Parathyroid adenoma (tissue), 2 donors: ENCODE data around the gene TBCD.

Experiments used
- H2AFZ ChIP-seq: fragments of 300-600 bp; sonication (generic); one replicate; pipeline ENCODE4 v1.7.0; 2017; ENCODE audit warnings: antibody characterized with exemption, mild to moderate bottlenecking
- H3K27ac ChIP-seq: fragments of 300-600 bp; sonication (generic); one replicate; pipeline ENCODE4 v1.7.0; 2017
- H3K27me3 ChIP-seq: fragments of 300-600 bp; sonication (generic); one replicate; pipeline ENCODE4 v1.7.0; 2017; ENCODE audit warnings: low read length; ENCODE audit not compliant: control insufficient read depth, insufficient read depth
- H3K36me3 ChIP-seq: fragments of 300-600 bp; sonication (generic); one replicate; pipeline ENCODE4 v1.7.0; 2017; ENCODE audit warnings: low read length; ENCODE audit not compliant: control insufficient read depth, insufficient read depth
- H3K4me1 ChIP-seq: fragments of 300-600 bp; sonication (generic); one replicate; pipeline ENCODE4 v1.7.0; 2017; ENCODE audit warnings: control low read depth
- H3K4me2 ChIP-seq: fragments of 300-600 bp; sonication (generic); one replicate; pipeline ENCODE4 v1.7.0; 2017; ENCODE audit warnings: low read length
- H3K4me3 ChIP-seq: fragments of 300-600 bp; sonication (generic); one replicate; pipeline ENCODE4 v1.7.0; 2017; ENCODE audit warnings: low read depth, low read length
- H3K79me2 ChIP-seq: fragments of 300-600 bp; sonication (generic); one replicate; pipeline ENCODE4 v1.7.0; 2017; ENCODE audit warnings: control low read depth
- H3K9ac ChIP-seq: fragments of 300-600 bp; sonication (generic); one replicate; pipeline ENCODE4 v1.7.0; 2017; ENCODE audit warnings: mild to moderate bottlenecking
- H3K9me3 ChIP-seq: fragments of 300-600 bp; sonication (generic); one replicate; pipeline ENCODE4 v1.7.0; 2017; ENCODE audit warnings: low read length; ENCODE audit not compliant: control insufficient read depth
- CTCF ChIP-seq: fragments of 300-600 bp; sonication (generic); IDR thresholded peaks from one replicate; pipeline ENCODE4 v1.7.0; 2017; ENCODE audit warnings: antibody characterized with exemption, mild to moderate bottlenecking
- donor health status: primary hyperparathyroidism.

The TBCD gene

GRCh38 chr17:82924812-82925211, 172.9 kb downstream of the TBCD start:
- Histone ChIP-seq H3K4me2 (no peak overlapping the region), H3K9ac (no peak overlapping the region), H3K79me2 (peaks cover 5% of the 10 kb centered on the region), H3K9me3 (no peaks in the 10 kb centered on the region), H3K4me1 (no peaks in the 10 kb centered on the region), H2AFZ (no peak overlapping the region), H3K4me3 (no peak overlapping the region), H3K36me3 (no peaks in the 10 kb centered on the region), H3K27ac (no peak overlapping the region), H3K27me3 (no peaks in the 10 kb centered on the region)
- TF ChIP-seq CTCF = no peak

- H3K4me3 ChIP-seq = no peak overlapping the region
- TF ChIP-seq CTCF = no peak
- H3K36me3 ChIP-seq = no peaks in the 10 kb centered on the region
- H2AFZ ChIP-seq = no peak overlapping the region
- no peak overlapping the region for H3K9ac ChIP-seq
- no peaks in the 10 kb centered on the region for H3K4me1 ChIP-seq
- H3K4me2 ChIP-seq = no peak overlapping the region
- H3K27me3 ChIP-seq = no peaks in the 10 kb centered on the region
- peaks cover 5% of the 10 kb centered on the region for H3K79me2 ChIP-seq
- no peaks in the 10 kb centered on the region for H3K9me3 ChIP-seq
- no peak overlapping the region for H3K27ac ChIP-seq
Observed at GRCh38 chr17:82925336-82925735, 173.5 kb downstream of the TBCD start.

- Histone ChIP-seq H3K79me2 (peaks cover 5% of the 10 kb centered on the region), H3K4me1 (no peaks in the 10 kb centered on the region), H3K9ac (no peak overlapping the region), H3K27ac (no peak overlapping the region), H3K27me3 (no peaks in the 10 kb centered on the region), H3K9me3 (no peaks in the 10 kb centered on the region), H3K4me2 (no peak overlapping the region), H2AFZ (no peak overlapping the region), H3K36me3 (no peaks in the 10 kb centered on the region), H3K4me3 (no peak overlapping the region)
- TF ChIP-seq CTCF = no peak
Observed at GRCh38 chr17:82926081-82926480, 174.2 kb downstream of the TBCD start.

- H3K4me3 ChIP-seq = no peak overlapping the region
- H2AFZ ChIP-seq = no peak overlapping the region
- TF ChIP-seq CTCF = no peak
- H3K79me2 ChIP-seq = peaks cover 5% of the 10 kb centered on the region
- H3K27me3 ChIP-seq = no peaks in the 10 kb centered on the region
- no peaks in the 10 kb centered on the region for H3K9me3 ChIP-seq
- H3K9ac ChIP-seq = no peak overlapping the region
- no peaks in the 10 kb centered on the region for H3K36me3 ChIP-seq
- no peaks in the 10 kb centered on the region for H3K4me1 ChIP-seq
- no peak overlapping the region for H3K27ac ChIP-seq
- no peak overlapping the region for H3K4me2 ChIP-seq
Observed at GRCh38 chr17:82926716-82927115, 174.9 kb downstream of the TBCD start.

GRCh38 chr17:82927311-82927660, 175.4 kb downstream of the TBCD start:
- peaks cover 5% of the 10 kb centered on the region for H3K79me2 ChIP-seq
- H3K27ac ChIP-seq = no peak overlapping the region
- no peaks in the 10 kb centered on the region for H3K9me3 ChIP-seq
- no peaks in the 10 kb centered on the region for H3K4me1 ChIP-seq
- TF ChIP-seq CTCF = no peak
- H3K9ac ChIP-seq = no peak overlapping the region
- no peak overlapping the region for H2AFZ ChIP-seq
- H3K4me3 ChIP-seq = no peak overlapping the region
- no peak overlapping the region for H3K4me2 ChIP-seq
- H3K27me3 ChIP-seq = no peaks in the 10 kb centered on the region
- H3K36me3 ChIP-seq = no peaks in the 10 kb centered on the region
